Gastrocnemius medialis (tissue), 4 donors: Measurements from ENCODE around the gene MLXIPL.

ENCODE experiments used
- POLR2A ChIP-seq, 2 donors: fragments of 450-650 bp; IDR thresholded peaks; one replicate each; pipeline ENCODE4 v1.6.1; 2017; ENCODE audit warnings: antibody characterized with exemption in 2 of 2, mild to moderate bottlenecking in 2 of 2, moderate library complexity in 2 of 2
- TF ChIP-seq, protein P1 (sequence below), 5 experiments: fragments of 450-650 bp in 3 of 5; fragments of 200-600 bp in 2 of 5; sonication (generic) in 2 of 5; IDR thresholded peaks in 4 of 5; conservative IDR thresholded peaks in 1 of 5; 1 replicate in 4 of 5; 2 replicates in 1 of 5; pipeline ENCODE4 v1.5.1; 2016 to 2019; ENCODE audit warnings: antibody characterized with exemption in 5 of 5, mild to moderate bottlenecking in 3 of 5, moderate library complexity in 3 of 5

- TF ChIP-seq, protein P1, sequence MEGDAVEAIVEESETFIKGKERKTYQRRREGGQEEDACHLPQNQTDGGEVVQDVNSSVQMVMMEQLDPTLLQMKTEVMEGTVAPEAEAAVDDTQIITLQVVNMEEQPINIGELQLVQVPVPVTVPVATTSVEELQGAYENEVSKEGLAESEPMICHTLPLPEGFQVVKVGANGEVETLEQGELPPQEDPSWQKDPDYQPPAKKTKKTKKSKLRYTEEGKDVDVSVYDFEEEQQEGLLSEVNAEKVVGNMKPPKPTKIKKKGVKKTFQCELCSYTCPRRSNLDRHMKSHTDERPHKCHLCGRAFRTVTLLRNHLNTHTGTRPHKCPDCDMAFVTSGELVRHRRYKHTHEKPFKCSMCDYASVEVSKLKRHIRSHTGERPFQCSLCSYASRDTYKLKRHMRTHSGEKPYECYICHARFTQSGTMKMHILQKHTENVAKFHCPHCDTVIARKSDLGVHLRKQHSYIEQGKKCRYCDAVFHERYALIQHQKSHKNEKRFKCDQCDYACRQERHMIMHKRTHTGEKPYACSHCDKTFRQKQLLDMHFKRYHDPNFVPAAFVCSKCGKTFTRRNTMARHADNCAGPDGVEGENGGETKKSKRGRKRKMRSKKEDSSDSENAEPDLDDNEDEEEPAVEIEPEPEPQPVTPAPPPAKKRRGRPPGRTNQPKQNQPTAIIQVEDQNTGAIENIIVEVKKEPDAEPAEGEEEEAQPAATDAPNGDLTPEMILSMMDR (IDR thresholded peaks at IDR 0.05 in 4 of 5, conservative IDR thresholded peaks at IDR 0.05 in 1 of 5), result no peak
- TF ChIP-seq POLR2A (IDR thresholded peaks at IDR 0.05), result no peak
Observed at GRCh38 chr7:73622527-73622908, 1.8 kb downstream of the MLXIPL start.
